Uterus (tissue), 2 donors: ENCODE results near the gene GOLPH3L.

Source experiments
- CTCF ChIP-seq, 4 experiments: fragments of 200-600 bp in 2 of 4; fragments of 450-650 bp in 2 of 4; sonication (generic) in 2 of 4; IDR thresholded peaks; one replicate each; pipeline ENCODE4 v1.5.1; 2016 to 2019; ENCODE audit warnings: antibody characterized with exemption in 4 of 4, mild to moderate bottlenecking in 2 of 4, moderate library complexity in 1 of 4
- POLR2A ChIP-seq, 2 donors: fragments of 450-650 bp; IDR thresholded peaks; one replicate each; pipeline ENCODE4 v1.6.1; 2016; ENCODE audit warnings: antibody characterized with exemption in 2 of 2, mild to moderate bottlenecking in 1 of 2, moderate library complexity in 1 of 2

DNA sequence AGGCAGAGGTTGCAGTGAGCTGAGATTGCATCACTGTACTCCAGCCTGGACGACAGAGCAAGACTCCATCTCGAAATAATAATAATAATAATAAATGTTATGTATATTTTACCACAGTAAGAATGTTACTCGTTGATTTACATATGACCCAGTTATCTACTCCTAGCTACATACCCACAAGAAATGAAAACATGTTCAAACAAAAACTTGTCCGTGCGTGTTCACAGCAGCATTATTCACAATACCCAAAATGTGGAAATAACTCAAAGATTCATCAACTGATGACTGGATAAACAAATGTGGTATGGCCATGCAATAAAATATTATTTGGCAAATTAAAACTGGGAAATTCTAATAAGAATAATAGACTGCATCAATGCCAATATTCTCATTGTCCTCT, 35.8 kb downstream of the GOLPH3L start:
- TF ChIP-seq CTCF (IDR thresholded peaks at IDR 0.05) (no peak), POLR2A (IDR thresholded peaks at IDR 0.05) (no peak)
